Stimulated activated naive CD4-positive, alpha-beta T cell (primary cell): ENCODE data around the gene SNX21.
"Not testable (repeated sequence)": the region's sequence is repeated elsewhere in the genome, so short reads cannot be mapped to it uniquely, and the experiment has no call there.

Experiments
- DNase-seq, 6 experiments: peaks; one replicate each; lab custom pipeline; 2025; lab: John Stamatoyannopoulos, UW

The SNX21 gene

GRCh38 chr20:45823949-45824835, 9.4 kb upstream of the SNX21 start:
- DNase-seq, result peak in 5 of 6 experiments; percentile 9 to 40 (median 24)

- DNase-seq, result no peak
Measured at GRCh38 chr20:45826381-45827019, 7.1 kb upstream of the SNX21 start.

DNA sequence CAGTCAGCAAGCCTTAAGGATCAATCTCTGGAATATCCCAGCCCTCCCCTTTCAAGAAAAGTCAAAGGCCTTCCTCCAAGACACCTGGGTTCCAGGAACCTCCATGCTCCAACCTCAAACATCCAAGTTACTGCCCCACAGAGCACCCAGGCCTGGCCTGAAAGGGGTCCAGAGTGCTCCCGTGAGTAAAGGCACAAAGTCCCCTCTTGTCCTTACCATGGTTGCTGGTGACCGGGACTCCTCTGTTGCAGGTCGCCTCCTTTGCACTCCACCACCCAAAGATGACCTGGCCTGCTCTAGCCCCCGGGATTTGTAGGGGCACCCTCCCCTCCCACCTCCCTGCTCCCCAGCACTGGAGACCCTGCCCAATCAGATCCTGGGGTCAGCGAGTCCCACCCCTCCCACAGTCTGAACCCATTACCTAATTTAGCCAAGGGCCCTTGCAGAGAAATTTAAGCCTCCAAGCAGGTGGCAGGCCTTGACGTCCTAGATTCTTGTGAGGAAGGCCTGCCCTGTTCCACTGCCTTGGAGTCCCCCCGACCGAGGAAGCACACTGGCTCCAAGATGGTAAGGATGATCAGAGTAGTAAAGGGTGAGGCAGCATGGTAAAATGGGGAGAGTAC, 6.5 kb upstream of the SNX21 start, which contains the start of gene TNNC2:
TSS of gene TNNC2 (minus strand) at position 283 of the 623 bp plus-strand sequence. CDS start at position 219, 64 bp downstream.
- DNase-seq, result no peak

DNA sequence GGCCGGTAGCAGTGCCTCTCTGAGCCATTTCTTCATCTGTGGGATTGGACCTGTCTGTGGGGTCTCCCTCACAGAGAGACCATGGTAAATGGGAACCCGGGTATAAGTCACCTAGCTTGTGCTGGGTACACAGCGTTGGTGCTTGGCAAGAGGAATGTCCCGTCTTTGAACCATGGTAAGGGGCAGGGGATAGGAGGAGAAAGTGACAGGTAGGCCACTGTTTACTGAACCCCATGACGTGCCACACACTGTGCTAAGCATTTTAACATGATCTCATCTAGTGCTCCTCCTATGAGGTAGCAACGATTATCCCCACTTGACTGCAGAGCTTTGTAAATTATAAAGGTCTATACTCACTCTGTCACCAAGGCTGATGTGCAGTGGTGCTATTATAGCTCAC, 5.9 kb upstream of the SNX21 start:
- DNase-seq, result no peak

- no peak for DNase-seq
Measured at GRCh38 chr20:45828589-45828988, 5.0 kb upstream of the SNX21 start.

DNA sequence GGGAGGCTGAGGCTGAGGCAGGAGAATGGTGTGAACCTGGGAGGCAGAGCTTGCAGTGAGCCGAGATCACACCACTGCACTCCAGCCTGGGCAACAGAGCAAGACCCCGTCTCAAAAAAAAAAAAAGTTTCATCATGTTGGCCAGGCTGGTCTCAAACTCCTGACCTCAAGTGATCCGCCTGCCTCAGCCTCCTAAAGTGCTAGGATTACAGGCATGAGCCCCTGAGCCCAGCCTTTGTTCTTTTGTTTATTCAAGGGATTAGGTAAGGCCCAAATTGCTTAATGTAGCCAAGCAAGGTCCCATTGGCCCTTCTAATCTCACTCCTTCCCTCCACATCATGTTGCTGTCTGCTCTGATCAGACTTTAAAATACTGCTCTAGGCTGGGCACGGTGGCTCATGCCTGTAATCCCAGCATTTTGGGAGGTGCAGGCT, 3.9 kb upstream of the SNX21 start:
- DNase-seq, result not testable (repeated sequence)

DNA sequence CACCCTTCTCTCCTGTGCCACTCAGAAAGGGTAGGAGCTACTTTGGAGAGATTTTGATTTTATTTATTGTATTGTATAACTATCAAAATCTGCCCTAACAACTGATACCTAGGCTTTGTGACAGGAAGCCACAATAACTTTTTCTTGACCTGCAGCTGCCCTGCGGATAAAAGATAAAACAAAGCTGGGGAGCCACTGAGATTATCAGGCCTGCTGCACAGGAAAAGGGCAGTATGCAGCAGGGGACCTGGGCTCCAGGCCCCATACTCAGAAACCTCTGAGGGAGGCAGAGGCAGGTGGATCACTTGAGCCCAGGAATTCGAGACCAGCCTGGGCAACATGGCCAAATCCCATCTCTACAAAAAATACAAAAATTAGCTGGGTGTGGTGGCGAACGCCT, 980 bp upstream of the SNX21 start:
- no peak for DNase-seq

- peak in 5 of 6 experiments; percentile 20 to 46 (median 40) for DNase-seq
Measured at GRCh38 chr20:45833883-45834796, 541 bp downstream of the SNX21 start.

DNA sequence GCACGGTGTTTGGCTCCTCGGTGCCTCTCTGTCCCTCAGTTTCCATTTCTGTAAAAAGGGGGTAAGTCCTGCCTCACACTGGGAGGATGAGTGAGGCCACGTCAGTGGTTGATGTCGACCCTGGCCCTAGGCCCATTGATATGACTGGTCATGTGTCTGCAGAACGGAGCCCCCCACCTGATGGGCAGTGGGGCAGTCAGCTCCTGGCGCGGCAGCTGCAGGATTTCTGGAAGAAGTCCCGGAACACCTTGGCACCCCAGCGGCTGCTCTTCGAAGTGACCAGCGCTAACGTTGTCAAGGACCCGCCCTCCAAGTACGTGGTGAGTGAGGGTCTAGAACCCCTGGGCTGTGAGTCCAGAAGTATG, 1.2 kb downstream of the SNX21 start:
- no peak for DNase-seq

GRCh38 chr20:45835329-45835765, 1.7 kb downstream of the SNX21 start:
- DNase-seq, result no peak

DNA sequence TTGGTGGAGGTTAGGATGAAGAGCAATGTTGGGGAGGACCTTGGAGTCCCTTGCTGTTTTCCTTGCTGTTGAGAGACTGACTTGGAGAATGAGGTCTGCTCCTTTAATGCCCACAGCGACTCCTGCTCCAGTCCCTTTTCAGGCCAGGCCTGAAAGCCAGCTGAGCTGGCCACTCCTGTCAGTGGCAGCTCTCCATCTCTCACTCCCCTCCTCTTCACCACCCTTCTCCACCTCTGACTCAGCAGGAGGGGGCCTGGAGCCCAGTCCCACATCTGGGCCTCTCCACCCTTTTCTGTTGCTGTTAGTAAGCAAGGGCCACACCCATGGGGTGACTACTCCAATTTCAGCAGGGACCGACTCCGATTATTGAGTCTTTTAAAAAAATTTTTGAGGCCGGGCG, 2.2 kb downstream of the SNX21 start:
- DNase-seq, result no peak

GRCh38 chr20:45836841-45837240, 3.2 kb downstream of the SNX21 start:
- no peak for DNase-seq

DNA sequence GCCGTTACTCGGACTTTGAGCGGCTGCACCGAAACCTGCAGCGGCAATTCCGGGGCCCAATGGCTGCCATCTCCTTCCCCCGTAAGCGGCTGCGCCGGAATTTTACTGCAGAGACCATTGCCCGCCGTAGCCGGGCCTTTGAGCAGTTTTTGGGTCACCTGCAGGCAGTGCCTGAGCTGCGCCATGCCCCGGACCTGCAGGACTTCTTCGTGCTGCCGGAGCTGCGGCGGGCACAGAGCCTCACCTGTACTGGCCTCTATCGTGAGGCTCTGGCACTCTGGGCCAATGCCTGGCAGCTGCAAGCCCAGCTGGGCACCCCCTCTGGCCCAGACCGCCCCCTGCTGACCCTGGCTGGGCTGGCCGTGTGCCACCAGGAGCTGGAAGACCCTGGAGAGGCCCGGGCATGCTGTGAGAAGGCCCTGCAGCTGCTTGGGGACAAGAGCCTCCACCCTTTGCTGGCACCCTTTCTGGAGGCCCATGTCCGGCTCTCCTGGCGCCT, 7.2 kb downstream of the SNX21 start:
- DNase-seq, result no peak

DNA sequence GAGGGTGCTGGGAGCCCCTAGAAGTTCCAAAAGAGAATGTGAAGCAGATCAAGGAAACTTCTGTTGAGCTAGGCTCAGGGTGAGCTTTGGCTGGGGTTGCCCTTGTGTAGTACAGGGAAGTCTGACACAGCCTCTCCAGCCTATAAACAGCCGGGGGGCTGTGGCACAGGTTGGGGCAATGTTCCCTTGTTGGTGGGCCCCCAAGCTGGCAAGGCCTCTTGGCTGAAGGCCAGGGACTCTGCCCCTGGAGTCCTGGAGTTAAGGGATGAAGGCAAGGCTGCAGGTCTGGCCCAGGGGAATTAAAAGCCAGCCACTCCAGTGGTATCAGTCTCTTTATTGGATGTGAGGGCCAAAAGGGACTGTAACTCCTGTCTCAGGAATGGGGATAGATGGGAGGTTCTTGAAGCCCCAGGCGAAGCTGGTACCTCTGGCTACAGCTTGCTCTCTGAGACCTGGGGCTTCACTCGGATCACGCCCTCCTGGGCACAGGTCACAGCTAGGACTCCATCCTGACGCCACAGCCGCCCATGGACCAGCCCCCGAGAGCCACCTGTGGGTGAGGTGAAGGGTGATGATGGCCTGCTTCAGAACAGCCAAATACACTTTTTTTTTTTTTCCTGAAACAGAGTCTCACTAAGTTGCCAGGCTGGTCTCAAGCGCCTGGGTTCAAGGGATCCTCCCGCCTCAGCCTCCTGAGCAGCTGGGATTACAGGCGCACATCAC, 8.0 kb downstream of the SNX21 start:
- no peak for DNase-seq

GRCh38 chr20:45842169-45842812, 8.7 kb downstream of the SNX21 start:
- no peak for DNase-seq

DNA sequence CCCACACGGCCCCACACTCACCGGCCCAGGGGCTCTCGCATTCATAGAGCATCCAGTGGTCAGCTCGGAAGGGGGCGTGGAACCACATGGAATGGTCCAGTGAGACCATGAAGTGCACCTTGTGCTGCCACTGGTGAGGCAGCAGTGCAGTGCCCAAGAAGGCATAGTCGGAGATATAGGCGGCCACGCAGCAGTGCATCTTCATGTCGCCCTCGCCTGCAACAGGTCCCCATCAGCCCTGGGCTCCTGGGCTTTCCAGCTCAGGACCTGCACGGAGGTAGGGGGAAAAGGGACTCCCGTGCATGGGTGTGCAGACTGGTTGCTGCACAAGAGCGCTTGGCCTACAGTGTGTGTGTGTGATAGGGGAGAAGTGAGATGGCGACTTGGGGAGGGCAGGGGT, 9.9 kb downstream of the SNX21 start:
- DNase-seq, result no peak

DNA sequence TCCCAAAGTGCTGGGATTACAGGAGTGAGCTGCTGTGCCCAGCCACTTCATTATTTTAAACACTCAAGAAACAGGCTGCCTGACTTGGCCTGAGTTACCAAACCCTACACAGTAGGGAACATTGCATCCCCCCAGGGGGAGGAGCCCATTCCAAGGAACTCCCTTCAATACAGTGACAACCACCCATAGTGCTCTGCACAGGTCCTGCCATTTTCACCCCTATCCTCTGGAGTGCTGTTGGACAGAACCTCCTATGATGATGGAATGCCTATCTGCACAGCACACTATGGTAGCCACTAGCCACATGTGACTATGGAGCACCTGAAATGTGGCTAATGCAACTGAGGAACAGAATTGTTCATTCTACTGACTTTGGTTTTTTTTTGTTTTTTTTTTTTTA, 11.9 kb downstream of the SNX21 start:
- no peak for DNase-seq

DNA sequence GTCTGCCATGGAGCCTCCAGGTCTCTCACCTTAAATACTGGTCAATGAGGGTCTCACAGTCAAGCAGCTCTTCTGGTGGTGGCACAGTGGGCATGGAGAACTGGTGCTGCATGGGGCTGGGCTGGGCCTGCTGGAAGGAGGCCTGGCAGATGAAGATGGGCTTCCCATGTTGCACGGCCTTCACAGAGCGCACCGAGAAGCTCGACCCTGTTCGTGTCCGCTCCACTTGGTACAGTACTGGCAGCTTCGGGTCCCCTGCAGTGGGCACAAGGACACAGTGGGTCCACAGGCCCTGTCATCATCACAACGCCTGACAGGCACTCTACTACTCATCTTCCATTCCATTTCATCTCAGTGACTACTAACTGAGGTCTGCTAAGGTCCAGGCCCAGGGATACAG, 14.8 kb downstream of the SNX21 start:
- no peak for DNase-seq

DNA sequence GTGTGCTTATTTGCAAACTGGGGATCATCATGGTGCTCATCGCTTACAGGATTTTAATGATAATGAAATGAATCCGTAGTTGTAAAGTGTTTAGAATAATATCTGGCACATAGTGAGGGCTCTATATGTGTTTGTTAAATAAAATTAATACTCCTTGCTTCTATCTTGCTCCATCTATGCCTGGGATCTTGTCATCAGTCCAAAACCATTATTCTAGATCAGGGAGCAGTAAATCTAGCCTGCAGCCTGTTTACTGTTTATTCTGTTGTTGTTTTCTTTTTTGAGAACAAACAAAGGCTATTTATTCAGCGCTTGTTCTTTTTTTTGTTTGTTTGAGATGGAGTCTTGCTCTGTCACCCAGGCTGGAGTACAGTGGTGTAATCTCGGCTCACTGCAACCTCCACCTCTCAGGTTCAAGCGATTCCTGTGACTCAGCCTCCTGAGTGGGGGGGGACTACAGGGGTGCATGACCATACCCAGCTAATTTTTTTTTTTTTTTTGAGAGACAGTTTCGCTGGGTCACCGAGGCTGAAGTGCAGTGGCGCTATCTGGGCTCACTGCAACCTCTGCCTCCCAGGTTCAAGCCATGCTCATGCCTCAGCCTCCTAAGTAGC, 15.5 kb downstream of the SNX21 start:
- no peak for DNase-seq

DNA sequence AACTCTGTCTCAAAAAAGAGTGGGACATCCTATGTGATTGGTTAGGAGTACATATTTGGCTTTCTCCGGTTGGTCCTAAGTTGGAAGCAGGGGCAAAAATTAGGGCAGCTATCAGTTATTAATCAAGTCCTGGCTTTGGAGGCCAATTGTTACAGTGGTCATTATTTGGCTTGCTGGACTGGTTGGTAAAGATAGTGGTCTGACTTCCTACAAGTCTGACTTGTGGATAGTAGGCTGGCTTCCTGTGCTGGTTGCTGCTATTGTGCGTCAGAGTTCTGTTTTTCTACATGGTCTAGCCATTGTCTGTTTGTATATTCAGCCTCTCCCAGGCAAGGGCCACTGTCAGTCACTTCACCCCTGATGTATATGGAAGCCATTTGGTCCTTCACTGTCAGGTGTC, 16.6 kb downstream of the SNX21 start:
- DNase-seq, result no peak
